ENCODE data around the gene SLC30A4. TPM values are rescaled to one million over a fixed set of nuclear protein-coding genes. Genes with fewer than 3 reads are reported as not detected.

Gene SLC30A4
- total RNA-seq, 1 experiment from 2014 or later = 1.3 TPM

DNA sequence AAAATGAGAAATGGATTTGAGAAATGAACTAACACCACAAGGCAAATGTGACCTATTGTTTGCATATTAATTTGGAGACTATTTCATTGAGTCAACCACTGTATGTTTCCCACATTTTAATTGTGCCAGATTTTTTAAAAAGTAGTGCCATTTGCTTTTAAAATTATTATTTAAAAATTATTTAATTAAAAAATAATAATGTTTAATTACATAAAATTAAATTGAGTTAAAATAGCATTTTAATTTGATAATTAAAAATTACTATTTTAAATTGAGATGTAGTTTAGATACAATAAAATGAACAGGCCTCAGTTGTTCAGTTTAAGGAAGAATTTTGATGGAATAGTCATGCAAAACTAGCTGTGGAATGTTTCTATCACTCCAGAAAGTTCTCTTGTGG is 81.5 kb downstream of the SLC30A4 start:
- Histone ChIP-seq H3K4me3 (ENCODE audit: low read length) (no peak overlapping the region), H3K4me2 (ENCODE audit: low read length) (no peak overlapping the region), H3F3A (ENCODE audit: low read length, unreplicated experiment) (no peaks in the 10 kb centered on the region), H2AFZ (ENCODE audit: low read length) (no peak overlapping the region), H3K9me2 (replicated peaks; ENCODE audit: low read length) (no peaks in the 10 kb centered on the region), H4K20me1 (ENCODE audit: low read length) (no peaks in the 10 kb centered on the region), H3K9ac (ENCODE audit: low read length) (no peak overlapping the region), H3K9me3 (ENCODE audit: low read length) (no peaks in the 10 kb centered on the region), H3K27ac (ENCODE audit: low read length) (no peak overlapping the region), H3K36me3 (ENCODE audit: low read depth, low read length) (no peaks in the 10 kb centered on the region), H3K27me3 (ENCODE audit: low read length) (no peaks in the 10 kb centered on the region), H3K79me2 (ENCODE audit: low read length) (no peaks in the 10 kb centered on the region), H3K4me1 (ENCODE audit: insufficient read depth, low read length) (peaks cover 27% of the 10 kb centered on the region)
- intact Hi-C loops (cut with micrococcal nuclease) = no loop called here
- no peak for DNase-seq
- CTCF ChIA-PET = no interaction called here
- ATAC-seq = no peak
- BruUV-seq (replicated peaks) = no TSS peak
- POLR2A ChIA-PET (ENCODE audit: unreplicated experiment) = no interaction called here
- TF ChIP-seq EZH2phosphoT487 (IDR thresholded peaks at IDR 0.05; ENCODE audit: borderline replicate concordance, low read length) (no peak), EZH2 (IDR thresholded peaks at IDR 0.05; ENCODE audit: low read length, unreplicated experiment) (no peak)
- TF ChIP-seq, protein P1, sequence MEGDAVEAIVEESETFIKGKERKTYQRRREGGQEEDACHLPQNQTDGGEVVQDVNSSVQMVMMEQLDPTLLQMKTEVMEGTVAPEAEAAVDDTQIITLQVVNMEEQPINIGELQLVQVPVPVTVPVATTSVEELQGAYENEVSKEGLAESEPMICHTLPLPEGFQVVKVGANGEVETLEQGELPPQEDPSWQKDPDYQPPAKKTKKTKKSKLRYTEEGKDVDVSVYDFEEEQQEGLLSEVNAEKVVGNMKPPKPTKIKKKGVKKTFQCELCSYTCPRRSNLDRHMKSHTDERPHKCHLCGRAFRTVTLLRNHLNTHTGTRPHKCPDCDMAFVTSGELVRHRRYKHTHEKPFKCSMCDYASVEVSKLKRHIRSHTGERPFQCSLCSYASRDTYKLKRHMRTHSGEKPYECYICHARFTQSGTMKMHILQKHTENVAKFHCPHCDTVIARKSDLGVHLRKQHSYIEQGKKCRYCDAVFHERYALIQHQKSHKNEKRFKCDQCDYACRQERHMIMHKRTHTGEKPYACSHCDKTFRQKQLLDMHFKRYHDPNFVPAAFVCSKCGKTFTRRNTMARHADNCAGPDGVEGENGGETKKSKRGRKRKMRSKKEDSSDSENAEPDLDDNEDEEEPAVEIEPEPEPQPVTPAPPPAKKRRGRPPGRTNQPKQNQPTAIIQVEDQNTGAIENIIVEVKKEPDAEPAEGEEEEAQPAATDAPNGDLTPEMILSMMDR (conservative IDR thresholded peaks at IDR 0.05; ENCODE audit: low read depth, low read length) = no peak

- Histone ChIP-seq H3K4me2 (ENCODE audit: low read length) (no peak overlapping the region), H3K9me3 (ENCODE audit: low read length) (no peaks in the 10 kb centered on the region), H3K9me2 (replicated peaks; ENCODE audit: low read length) (no peaks in the 10 kb centered on the region), H3K27me3 (ENCODE audit: low read length) (no peaks in the 10 kb centered on the region), H3K9ac (ENCODE audit: low read length) (no peak overlapping the region), H3K27ac (ENCODE audit: low read length) (no peak overlapping the region), H3K79me2 (ENCODE audit: low read length) (no peaks in the 10 kb centered on the region), H3K4me3 (ENCODE audit: low read length) (no peak overlapping the region), H2AFZ (ENCODE audit: low read length) (no peak overlapping the region), H4K20me1 (ENCODE audit: low read length) (no peaks in the 10 kb centered on the region), H3K36me3 (ENCODE audit: low read depth, low read length) (no peaks in the 10 kb centered on the region), H3F3A (ENCODE audit: low read length, unreplicated experiment) (no peaks in the 10 kb centered on the region), H3K4me1 (ENCODE audit: insufficient read depth, low read length) (peaks cover 13% of the 10 kb centered on the region)
- no peak for DNase-seq
- TF ChIP-seq EZH2 (IDR thresholded peaks at IDR 0.05; ENCODE audit: low read length, unreplicated experiment) = no peak
- no peak for TF ChIP-seq EZH2phosphoT487 (IDR thresholded peaks at IDR 0.05; ENCODE audit: borderline replicate concordance, low read length)
- TF ChIP-seq, protein P1 (conservative IDR thresholded peaks at IDR 0.05; ENCODE audit: low read depth, low read length) = no peak
- no peak for ATAC-seq
- CTCF ChIA-PET = no interaction called here
- no TSS peak for BruUV-seq (replicated peaks)
- intact Hi-C loops (cut with micrococcal nuclease) = no loop called here
- POLR2A ChIA-PET (ENCODE audit: unreplicated experiment) = no interaction called here
Observed at GRCh38 chr15:45439521-45440260, 82.9 kb downstream of the SLC30A4 start.

DNA sequence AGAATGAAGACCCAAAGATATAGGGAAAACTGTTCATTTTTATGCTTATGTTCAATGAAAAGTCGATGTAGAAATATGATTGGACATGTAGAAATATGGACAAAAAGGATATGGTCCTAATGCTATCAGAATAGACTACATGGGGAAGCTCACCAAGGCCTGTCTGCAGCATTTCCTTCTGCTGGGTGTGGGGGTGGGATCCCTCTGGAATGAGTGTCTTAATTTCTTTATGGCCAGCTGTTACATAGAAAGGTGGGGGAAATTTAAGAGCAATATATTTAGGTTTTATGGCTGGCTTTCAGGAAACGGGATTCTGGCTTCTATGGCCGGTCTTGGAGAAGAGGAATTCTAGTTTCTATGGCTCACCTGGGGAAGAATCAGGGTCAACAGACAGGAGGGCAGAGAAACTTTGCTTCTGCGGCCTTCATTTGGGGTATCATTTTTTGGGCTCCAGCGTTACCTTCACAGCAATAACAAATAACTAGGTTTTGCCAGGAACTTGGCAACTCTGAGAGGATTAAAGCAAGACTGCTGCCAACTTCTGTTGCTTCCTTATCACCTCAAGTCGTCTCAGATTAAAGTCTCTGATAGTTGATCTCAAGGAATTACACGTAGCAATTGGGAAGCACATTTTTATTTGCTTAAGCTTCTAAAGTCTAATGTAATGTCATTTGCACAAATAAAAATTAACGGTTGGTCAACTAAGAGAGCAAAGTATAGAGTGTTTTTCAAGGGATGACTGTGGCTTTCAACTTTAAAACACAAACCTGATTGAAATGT is 87.2 kb downstream of the SLC30A4 start:
- DNase-seq (no peak), ATAC-seq (no peak)
- POLR2A ChIA-PET (ENCODE audit: unreplicated experiment) = no interaction called here
- Histone ChIP-seq H4K20me1 (ENCODE audit: low read length) (no peaks in the 10 kb centered on the region), H3F3A (ENCODE audit: low read length, unreplicated experiment) (no peaks in the 10 kb centered on the region), H3K27ac (ENCODE audit: low read length) (no peak overlapping the region), H3K4me2 (ENCODE audit: low read length) (no peak overlapping the region), H3K27me3 (ENCODE audit: low read length) (no peaks in the 10 kb centered on the region), H3K79me2 (ENCODE audit: low read length) (no peaks in the 10 kb centered on the region), H3K4me1 (ENCODE audit: insufficient read depth, low read length) (peaks cover 9% of the 10 kb centered on the region; the same call in 1 of the 2 replicates), H3K9me3 (ENCODE audit: low read length) (no peaks in the 10 kb centered on the region), H3K9ac (ENCODE audit: low read length) (no peak overlapping the region), H3K4me3 (ENCODE audit: low read length) (no peak overlapping the region), H3K9me2 (replicated peaks; ENCODE audit: low read length) (no peaks in the 10 kb centered on the region), H3K36me3 (ENCODE audit: low read depth, low read length) (no peaks in the 10 kb centered on the region), H2AFZ (ENCODE audit: low read length) (no peak overlapping the region)
- TF ChIP-seq, protein P1 (conservative IDR thresholded peaks at IDR 0.05; ENCODE audit: low read depth, low read length) = no peak
- no peak for TF ChIP-seq EZH2phosphoT487 (IDR thresholded peaks at IDR 0.05; ENCODE audit: borderline replicate concordance, low read length)
- no peak for TF ChIP-seq EZH2 (IDR thresholded peaks at IDR 0.05; ENCODE audit: low read length, unreplicated experiment)
- intact Hi-C loops (cut with micrococcal nuclease) = no loop called here
- CTCF ChIA-PET = no interaction called here
- no TSS peak for BruUV-seq (replicated peaks)
